Uterus (tissue), 2 donors: Measurements from ENCODE around the gene UNC13B.

Experiments
- POLR2A ChIP-seq, 2 donors: fragments of 450-650 bp; IDR thresholded peaks; one replicate each; pipeline ENCODE4 v1.6.1; 2016; ENCODE audit warnings: antibody characterized with exemption in 2 of 2, mild to moderate bottlenecking in 1 of 2, moderate library complexity in 1 of 2
- TF ChIP-seq, protein P1 (sequence below), 4 experiments: fragments of 200-600 bp in 2 of 4; fragments of 450-650 bp in 2 of 4; sonication (generic) in 2 of 4; IDR thresholded peaks; one replicate each; pipeline ENCODE4 v1.5.1; 2016 to 2019; ENCODE audit warnings: antibody characterized with exemption in 4 of 4, mild to moderate bottlenecking in 2 of 4, moderate library complexity in 1 of 4

DNA sequence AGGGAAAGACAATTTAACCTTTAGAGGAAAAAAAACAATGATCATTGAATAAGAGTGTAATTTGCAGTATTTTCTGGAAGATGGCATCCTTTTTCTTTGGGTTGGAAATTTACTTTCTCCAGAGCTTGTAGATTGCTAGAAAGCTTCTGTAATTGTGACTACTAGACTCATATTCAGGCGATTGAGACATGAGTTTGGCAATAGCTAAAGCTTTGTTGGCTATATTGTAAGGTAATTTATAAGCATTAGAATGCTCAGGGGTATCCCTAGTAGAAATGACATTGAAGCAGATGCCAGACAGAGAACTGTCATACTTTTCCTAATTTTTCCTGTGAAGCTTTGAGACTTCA, 115.3 kb downstream of the UNC13B start:
- TF ChIP-seq POLR2A (IDR thresholded peaks at IDR 0.05), result no peak
- TF ChIP-seq, protein P1, sequence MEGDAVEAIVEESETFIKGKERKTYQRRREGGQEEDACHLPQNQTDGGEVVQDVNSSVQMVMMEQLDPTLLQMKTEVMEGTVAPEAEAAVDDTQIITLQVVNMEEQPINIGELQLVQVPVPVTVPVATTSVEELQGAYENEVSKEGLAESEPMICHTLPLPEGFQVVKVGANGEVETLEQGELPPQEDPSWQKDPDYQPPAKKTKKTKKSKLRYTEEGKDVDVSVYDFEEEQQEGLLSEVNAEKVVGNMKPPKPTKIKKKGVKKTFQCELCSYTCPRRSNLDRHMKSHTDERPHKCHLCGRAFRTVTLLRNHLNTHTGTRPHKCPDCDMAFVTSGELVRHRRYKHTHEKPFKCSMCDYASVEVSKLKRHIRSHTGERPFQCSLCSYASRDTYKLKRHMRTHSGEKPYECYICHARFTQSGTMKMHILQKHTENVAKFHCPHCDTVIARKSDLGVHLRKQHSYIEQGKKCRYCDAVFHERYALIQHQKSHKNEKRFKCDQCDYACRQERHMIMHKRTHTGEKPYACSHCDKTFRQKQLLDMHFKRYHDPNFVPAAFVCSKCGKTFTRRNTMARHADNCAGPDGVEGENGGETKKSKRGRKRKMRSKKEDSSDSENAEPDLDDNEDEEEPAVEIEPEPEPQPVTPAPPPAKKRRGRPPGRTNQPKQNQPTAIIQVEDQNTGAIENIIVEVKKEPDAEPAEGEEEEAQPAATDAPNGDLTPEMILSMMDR (IDR thresholded peaks at IDR 0.05), result no peak
